Measurements from ENCODE around the gene ARHGEF1.

ARHGEF1 gene

GRCh38 chr19:41847351-41848105, 35.5 kb upstream of the ARHGEF1 start:
- no peak for TF ChIP-seq CTCF (IDR thresholded peaks at IDR 0.05; ENCODE audit: extremely low read depth, missing control alignments)
- peak; percentile 21 for DNase-seq (ENCODE audit: low spot score)

GRCh38 chr19:41848666-41849065, 34.3 kb upstream of the ARHGEF1 start:
- DNase-seq (ENCODE audit: low spot score), result peak; percentile 6
- TF ChIP-seq CTCF (IDR thresholded peaks at IDR 0.05; ENCODE audit: extremely low read depth, missing control alignments), result no peak

- no peak for TF ChIP-seq CTCF (IDR thresholded peaks at IDR 0.05; ENCODE audit: extremely low read depth, missing control alignments)
These were observed 33.9 kb upstream of the ARHGEF1 start for GRCh38 chr19:41849067-41849466.

GRCh38 chr19:41850381-41850780, 32.6 kb upstream of the ARHGEF1 start:
- TF ChIP-seq CTCF (IDR thresholded peaks at IDR 0.05; ENCODE audit: extremely low read depth, missing control alignments), result no peak
- DNase-seq (ENCODE audit: low spot score), result no peak

More at GRCh38 chr19:41849067-41849466, 33.9 kb upstream of the ARHGEF1 start:
- DNase-seq (ENCODE audit: low spot score), result no peak

GRCh38 chr19:41851456-41851855, 31.5 kb upstream of the ARHGEF1 start:
- TF ChIP-seq CTCF (IDR thresholded peaks at IDR 0.05; ENCODE audit: extremely low read depth, missing control alignments), result no peak
- DNase-seq (ENCODE audit: low spot score), result no peak

GRCh38 chr19:41853344-41853743, 29.6 kb upstream of the ARHGEF1 start:
- DNase-seq (ENCODE audit: low spot score), result no peak
- no peak for TF ChIP-seq CTCF (IDR thresholded peaks at IDR 0.05; ENCODE audit: extremely low read depth, missing control alignments)

- no peak for TF ChIP-seq CTCF (IDR thresholded peaks at IDR 0.05; ENCODE audit: extremely low read depth, missing control alignments)
- no peak for DNase-seq (ENCODE audit: low spot score)
These were observed 29.2 kb upstream of the ARHGEF1 start for GRCh38 chr19:41853768-41854167.
